Peyer's patch (tissue), 4 donors: Measurements from ENCODE around the gene NEAT1. TPM values are rescaled to one million over a fixed set of nuclear protein-coding genes. Genes with fewer than 3 reads are reported as not detected.

Experiments
- DNase-seq, 3 donors: peaks; one replicate each; pipeline ENCODE4 v3.0.0-alpha.2; 2017 to 2019
- H3K27ac ChIP-seq, 4 donors: fragments of 200-600 bp; sonication (generic); one replicate each; pipeline ENCODE4 v1.5.1; 2016 to 2019
- H3K27me3 ChIP-seq, 2 donors: fragments of 200-600 bp; sonication (generic); one replicate each; pipeline ENCODE4 v1.5.1; 2019
- H3K36me3 ChIP-seq, 3 donors: fragments of 200-600 bp; sonication (generic); one replicate each; pipeline ENCODE4 v1.5.1; 2016 to 2019
- H3K4me1 ChIP-seq, 4 donors: fragments of 200-600 bp; sonication (generic); one replicate each; pipeline ENCODE4 v1.5.1; 2016 to 2019
- H3K4me3 ChIP-seq, 4 donors: fragments of 200-600 bp; sonication (generic); 1 replicate in 3 of 4; 2 replicates in 1 of 4; pipeline ENCODE4 v1.5.1; 2016 to 2019; ENCODE audit warnings: mild to moderate bottlenecking in 1 of 4
- H3K9me3 ChIP-seq, 4 donors: fragments of 200-600 bp; sonication (generic); one replicate each; pipeline ENCODE4 v1.5.1; 2016 to 2019; ENCODE audit warnings: mild to moderate bottlenecking in 1 of 4
- POLR2A ChIP-seq, 2 donors: fragments of 450-650 bp; IDR thresholded peaks; one replicate each; pipeline ENCODE4 v1.5.1; 2017; ENCODE audit warnings: antibody characterized with exemption in 2 of 2, mild to moderate bottlenecking in 2 of 2, moderate library complexity in 2 of 2
- total RNA-seq, 4 donors: library from RNA; depleted of rRNA; stranded (reverse); fragments of >200 nt; gene quantifications; one replicate each; pipeline ENCODE4 v1.1.0, GENCODE V29; 2016
- TF ChIP-seq, protein P1 (sequence below), 6 experiments: fragments of 450-650 bp in 4 of 6; fragments of 200-600 bp in 2 of 6; sonication (generic) in 1 of 6; IDR thresholded peaks; one replicate each; pipeline ENCODE4 v1.5.1; 2017 to 2019; ENCODE audit warnings: antibody characterized with exemption in 6 of 6, mild to moderate bottlenecking in 3 of 6, moderate library complexity in 1 of 6

Gene NEAT1
- total RNA-seq, 4 donors from 2014 or later, result 705 to 1,411 (median 1,064) TPM

DNA sequence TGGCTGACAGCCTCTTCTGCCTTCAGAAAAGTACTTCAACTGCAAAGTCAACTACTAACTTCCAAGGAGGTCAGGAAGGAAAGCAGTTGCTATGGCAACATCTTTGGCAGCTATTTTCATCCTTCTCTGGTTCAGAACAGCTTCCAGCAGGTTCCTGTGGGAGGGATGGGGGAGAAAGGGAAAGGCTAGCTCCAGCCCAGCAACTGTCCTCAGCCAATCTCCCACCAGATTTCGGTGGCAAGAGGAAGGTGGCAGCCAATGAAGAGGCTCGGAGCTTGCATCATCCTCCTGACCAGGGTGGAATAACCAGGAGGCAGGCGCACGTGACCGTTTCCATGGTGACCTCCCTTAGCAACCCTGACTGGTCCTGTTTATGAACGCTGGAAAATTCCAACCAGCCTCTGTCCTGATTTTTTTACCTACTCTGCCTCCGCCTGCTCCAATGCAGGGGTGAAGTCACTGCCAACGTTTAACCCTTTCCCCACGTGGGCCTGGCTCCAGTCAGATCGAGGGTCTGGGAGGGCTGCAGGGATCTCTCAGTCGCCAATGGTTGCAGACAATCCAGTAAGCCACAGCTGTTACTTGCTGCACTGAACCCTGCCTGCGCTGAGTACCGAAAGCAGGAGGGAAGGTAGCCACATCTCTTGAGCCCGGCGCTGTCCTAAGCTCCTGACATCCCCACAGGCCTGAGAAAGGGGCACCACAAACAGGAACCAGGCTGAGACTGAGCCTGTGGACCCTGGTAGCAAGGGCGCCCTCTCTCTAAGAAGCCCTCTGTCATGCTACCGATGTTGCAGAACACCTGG lies 65.1 kb downstream of the NEAT1 start:
- peak; percentile 79 to 96 (median 90) for DNase-seq
- Histone ChIP-seq H3K4me3 (peak overlapping the region in 1 of 4 donors; percentile 3), H3K4me1 (peaks cover 0 to 65% (median 36%) of the 10 kb centered on the region in 4 donors), H3K9me3 (no peaks in the 10 kb centered on the region), H3K36me3 (no peaks in the 10 kb centered on the region), H3K27ac (peak overlapping the region; percentile 71 to 99 (median 83)), H3K27me3 (no peaks in the 10 kb centered on the region)
- no peak for TF ChIP-seq POLR2A (IDR thresholded peaks at IDR 0.05)
- TF ChIP-seq, protein P1, sequence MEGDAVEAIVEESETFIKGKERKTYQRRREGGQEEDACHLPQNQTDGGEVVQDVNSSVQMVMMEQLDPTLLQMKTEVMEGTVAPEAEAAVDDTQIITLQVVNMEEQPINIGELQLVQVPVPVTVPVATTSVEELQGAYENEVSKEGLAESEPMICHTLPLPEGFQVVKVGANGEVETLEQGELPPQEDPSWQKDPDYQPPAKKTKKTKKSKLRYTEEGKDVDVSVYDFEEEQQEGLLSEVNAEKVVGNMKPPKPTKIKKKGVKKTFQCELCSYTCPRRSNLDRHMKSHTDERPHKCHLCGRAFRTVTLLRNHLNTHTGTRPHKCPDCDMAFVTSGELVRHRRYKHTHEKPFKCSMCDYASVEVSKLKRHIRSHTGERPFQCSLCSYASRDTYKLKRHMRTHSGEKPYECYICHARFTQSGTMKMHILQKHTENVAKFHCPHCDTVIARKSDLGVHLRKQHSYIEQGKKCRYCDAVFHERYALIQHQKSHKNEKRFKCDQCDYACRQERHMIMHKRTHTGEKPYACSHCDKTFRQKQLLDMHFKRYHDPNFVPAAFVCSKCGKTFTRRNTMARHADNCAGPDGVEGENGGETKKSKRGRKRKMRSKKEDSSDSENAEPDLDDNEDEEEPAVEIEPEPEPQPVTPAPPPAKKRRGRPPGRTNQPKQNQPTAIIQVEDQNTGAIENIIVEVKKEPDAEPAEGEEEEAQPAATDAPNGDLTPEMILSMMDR (IDR thresholded peaks at IDR 0.05), result no peak

DNA sequence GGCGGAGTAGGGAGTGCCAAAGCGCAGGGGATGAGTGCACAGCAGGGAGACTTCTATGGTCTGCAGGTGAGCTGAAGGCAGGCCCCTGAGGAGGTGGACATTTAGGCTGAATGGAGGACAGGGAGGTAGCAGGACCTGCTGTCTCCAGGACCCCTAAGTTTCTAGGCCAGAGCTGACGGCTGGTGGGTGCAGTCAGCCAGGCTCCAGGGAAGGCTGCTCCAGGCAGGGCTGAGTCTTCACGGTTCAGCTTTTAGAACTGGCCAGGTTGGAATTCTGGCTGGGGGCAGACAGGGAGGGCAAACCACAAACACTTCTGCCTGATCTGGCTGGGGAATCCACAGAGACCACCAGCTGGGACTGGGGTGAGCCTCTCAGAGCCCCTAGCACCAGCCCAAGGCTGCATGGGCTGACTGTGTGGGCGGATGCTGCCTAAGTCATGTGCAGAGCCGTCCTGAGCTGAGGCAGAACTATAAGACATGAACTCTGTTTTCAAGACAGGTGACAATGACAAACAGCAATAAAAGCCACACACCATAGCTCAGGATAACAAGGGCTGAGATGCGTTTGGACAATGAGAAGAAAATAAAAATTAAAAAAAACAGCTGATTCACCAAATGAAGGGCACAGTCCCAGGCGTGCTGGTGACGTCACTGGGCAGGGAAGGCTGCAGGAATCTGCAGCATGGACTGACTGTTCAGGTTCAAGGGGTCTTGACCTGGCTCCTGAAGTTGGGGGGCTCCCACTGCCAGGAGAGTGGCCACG lies 65.9 kb downstream of the NEAT1 start:
- Histone ChIP-seq H3K4me1 (peaks cover 0 to 73% (median 41%) of the 10 kb centered on the region in 4 donors), H3K4me3 (peak overlapping the region in 1 of 4 donors; percentile 3), H3K27ac (peak overlapping the region; percentile 71 to 99 (median 83)), H3K27me3 (no peaks in the 10 kb centered on the region), H3K36me3 (no peaks in the 10 kb centered on the region), H3K9me3 (no peaks in the 10 kb centered on the region)
- no peak for TF ChIP-seq POLR2A (IDR thresholded peaks at IDR 0.05)
- TF ChIP-seq, protein P1 (IDR thresholded peaks at IDR 0.05), result no peak
- DNase-seq, result peak in 2 of 3 donors; percentile 77 to 78

DNA sequence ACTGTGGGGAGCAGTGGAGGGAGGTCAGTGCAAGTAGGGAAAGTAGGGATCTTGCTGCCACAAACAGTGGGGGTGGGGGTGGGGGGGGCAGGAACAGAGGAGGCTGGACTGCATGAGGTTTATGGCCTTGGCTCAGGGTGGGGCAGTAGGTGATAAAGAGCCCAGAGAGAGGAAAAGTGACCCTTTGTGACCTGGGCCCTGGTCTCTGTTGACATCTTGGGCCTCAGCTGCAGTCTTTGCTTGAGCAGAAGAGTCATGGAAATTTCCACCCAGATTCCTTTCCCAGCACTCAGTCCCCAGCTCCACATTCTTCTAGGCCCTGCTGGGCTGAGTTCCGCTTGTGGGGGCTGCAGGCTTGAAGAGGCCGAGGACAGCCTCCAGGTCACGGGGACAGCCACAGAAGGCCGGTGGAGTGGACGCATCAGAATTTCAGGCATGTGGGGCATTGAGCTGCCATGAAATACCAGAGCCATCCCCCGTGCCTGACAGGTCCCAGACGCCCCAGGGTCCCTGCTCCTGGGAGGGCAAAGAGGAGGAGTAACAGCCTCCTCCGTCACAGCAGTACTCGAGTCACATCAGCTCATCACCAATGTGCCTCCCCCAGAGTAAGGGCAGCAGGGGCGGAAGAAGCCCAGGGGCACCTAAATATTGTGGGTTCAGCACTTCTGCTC lies 66.6 kb downstream of the NEAT1 start:
- DNase-seq, result peak in 1 of 3 donors; percentile 60
- Histone ChIP-seq H3K9me3 (no peaks in the 10 kb centered on the region), H3K36me3 (no peaks in the 10 kb centered on the region), H3K4me1 (peaks cover 0 to 80% (median 48%) of the 10 kb centered on the region in 4 donors), H3K4me3 (no peak overlapping the region), H3K27ac (peak overlapping the region; percentile 71 to 99 (median 83)), H3K27me3 (no peaks in the 10 kb centered on the region)
- no peak for TF ChIP-seq POLR2A (IDR thresholded peaks at IDR 0.05)
- TF ChIP-seq, protein P1 (IDR thresholded peaks at IDR 0.05), result no peak

DNA sequence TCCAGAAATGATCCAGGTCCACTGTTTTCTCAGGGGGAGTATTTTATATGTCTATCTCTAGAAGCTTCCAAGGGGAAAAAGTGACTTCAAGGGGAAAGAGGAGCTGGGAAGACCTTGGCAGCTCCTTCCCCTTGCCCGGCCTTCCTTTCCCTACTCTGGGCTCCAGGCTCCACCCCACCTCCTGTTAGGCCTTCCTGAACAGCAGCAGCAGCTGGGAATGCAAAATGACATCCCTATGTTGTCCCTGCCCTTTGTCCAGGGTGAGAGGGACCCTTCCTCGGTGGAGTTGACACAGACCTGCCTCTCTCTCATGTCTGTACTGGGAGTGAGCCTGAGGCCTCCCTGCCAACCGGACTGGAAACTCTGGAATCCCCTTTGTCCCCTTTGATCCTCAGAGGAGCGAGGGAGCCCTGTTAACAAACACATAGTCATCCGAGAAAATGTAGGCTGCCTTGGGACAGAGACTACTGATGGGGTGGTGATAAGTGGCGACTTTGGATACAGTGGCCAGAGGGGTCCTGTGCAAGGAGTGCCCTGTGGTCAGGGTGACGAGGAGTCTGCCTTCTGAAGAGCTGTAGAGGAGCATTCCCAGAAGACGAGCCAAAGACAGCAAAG lies 67.2 kb downstream of the NEAT1 start:
- peak overlapping the region; percentile 71 to 99 (median 83) for H3K27ac ChIP-seq
- H3K4me3 ChIP-seq, result no peak overlapping the region
- H3K4me1 ChIP-seq, result peaks cover 0 to 86% (median 51%) of the 10 kb centered on the region in 4 donors
- no peaks in the 10 kb centered on the region for H3K27me3 ChIP-seq
- TF ChIP-seq, protein P1 (IDR thresholded peaks at IDR 0.05), result no peak
- no peak for TF ChIP-seq POLR2A (IDR thresholded peaks at IDR 0.05)
- H3K9me3 ChIP-seq, result no peaks in the 10 kb centered on the region
- no peaks in the 10 kb centered on the region for H3K36me3 ChIP-seq
- peak in 2 of 3 donors; percentile 46 to 57 for DNase-seq

DNA sequence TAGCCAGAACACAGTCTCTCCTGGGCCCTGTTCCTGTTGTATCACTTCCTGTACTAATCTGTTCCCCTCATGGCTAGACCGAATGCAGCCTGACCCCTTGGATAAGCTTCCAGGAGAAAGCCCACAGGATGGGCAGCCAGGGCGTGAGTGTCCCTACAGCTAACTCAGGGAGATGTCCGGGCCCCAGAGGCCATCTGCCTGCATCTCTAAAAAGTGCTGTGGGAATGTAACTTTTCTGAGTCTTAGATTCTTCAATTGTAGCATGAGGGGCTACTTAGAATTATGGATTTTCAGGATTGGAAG lies 68.5 kb downstream of the NEAT1 start:
- peak in 2 of 3 donors; percentile 41 to 46 for DNase-seq
- Histone ChIP-seq H3K27me3 (no peaks in the 10 kb centered on the region), H3K9me3 (no peaks in the 10 kb centered on the region), H3K27ac (peak overlapping the region; percentile 71 to 99 (median 83)), H3K36me3 (no peaks in the 10 kb centered on the region), H3K4me1 (peaks cover under 1 to 88% (median 53%) of the 10 kb centered on the region in 4 donors), H3K4me3 (no peak overlapping the region)
- no peak for TF ChIP-seq POLR2A (IDR thresholded peaks at IDR 0.05)
- TF ChIP-seq, protein P1 (IDR thresholded peaks at IDR 0.05), result no peak
